Neural cell (in vitro differentiated cells): ENCODE results near the gene ITGAE. TPM values are rescaled to one million over a fixed set of nuclear protein-coding genes. Genes with fewer than 3 reads are reported as not detected.
"Not testable (repeated sequence)": the region's sequence is repeated elsewhere in the genome, so short reads cannot be mapped to it uniquely, and the experiment has no call there.

Source experiments
- H2AFZ ChIP-seq: fragments of 200-600, 300-800 bp; sonication (generic), shearing (Covaris generic); 2 replicates; pipeline ENCODE4 v1.6.0; 2014; ENCODE audit warnings: low read depth, mild to moderate bottlenecking, antibody characterized with exemption, low read length, moderate library complexity
- H3F3A ChIP-seq: fragments of 200-600 bp; shearing (Covaris generic); 2 replicates; pipeline ENCODE4 v1.6.1; 2016; ENCODE audit warnings: mild to moderate bottlenecking, moderate library complexity, mixed read lengths, antibody characterized with exemption, low read length; ENCODE audit not compliant: insufficient read depth, poor library complexity, severe bottlenecking
- H3K27ac ChIP-seq: fragments of 200-600, 300-800 bp; sonication (generic), shearing (Covaris generic); 2 replicates; pipeline ENCODE4 v1.5.1; 2014; ENCODE audit warnings: mild to moderate bottlenecking, low read length, moderate library complexity
- H3K27me3 ChIP-seq: fragments of 300-800, 200-600 bp; sonication (generic), shearing (Covaris generic); 2 replicates; pipeline ENCODE4 v1.6.0; 2014; ENCODE audit warnings: mild to moderate bottlenecking, low read depth, low read length, moderate library complexity; ENCODE audit not compliant: insufficient read depth
- H3K36me3 ChIP-seq: fragments of 300-800, 200-600 bp; sonication (generic), shearing (Covaris generic); 2 replicates; pipeline ENCODE4 v1.5.1; 2014; ENCODE audit warnings: mild to moderate bottlenecking, antibody characterized with exemption, low read length, moderate library complexity; ENCODE audit not compliant: insufficient read depth
- H3K4me2 ChIP-seq: fragments of 300-800, 200-600 bp; sonication (generic), shearing (Covaris generic); 2 replicates; pipeline ENCODE4 v1.6.0; 2014; ENCODE audit warnings: mild to moderate bottlenecking, low read length
- H3K4me3 ChIP-seq: fragments of 300-800, 200-600 bp; sonication (generic), shearing (Covaris generic); 2 replicates; pipeline ENCODE4 v1.5.1; 2014; ENCODE audit warnings: mild to moderate bottlenecking, low read length, moderate library complexity
- H3K79me2 ChIP-seq: fragments of 200-600 bp; shearing (Covaris generic); replicated peaks from 2 replicates; pipeline ENCODE4 v1.6.0; 2014; ENCODE audit warnings: mild to moderate bottlenecking, low read length, moderate library complexity; ENCODE audit not compliant: insufficient read depth
- H3K9ac ChIP-seq: fragments of 300-800, 200-600 bp; sonication (generic), shearing (Covaris generic); 2 replicates; pipeline ENCODE4 v1.6.1; 2016; ENCODE audit warnings: mild to moderate bottlenecking, low read length, mixed read lengths
- H3K9me2 ChIP-seq: fragments of 200-600 bp; shearing (Covaris generic); 2 replicates; pipeline ENCODE4 v1.6.1; 2016; ENCODE audit warnings: mild to moderate bottlenecking, low read length, mixed read lengths; ENCODE audit not compliant: insufficient read depth
- H3K9me3 ChIP-seq: fragments of 200-600, 300-800 bp; sonication (generic), shearing (Covaris generic); 2 replicates; pipeline ENCODE4 v1.6.1; 2016; ENCODE audit warnings: mild to moderate bottlenecking, mixed run types, low read length, moderate library complexity, mixed read lengths
- H4K20me1 ChIP-seq: fragments of 200-600 bp; shearing (Covaris generic); 2 replicates; pipeline ENCODE4 v1.6.1; 2016; ENCODE audit warnings: mild to moderate bottlenecking, mixed run types; ENCODE audit not compliant: insufficient read depth
- EP300 ChIP-seq: fragments of 450-650 bp; conservative IDR thresholded peaks from 2 replicates; pipeline ENCODE4 v1.6.1; 2014; ENCODE audit warnings: antibody characterized with exemption, mild to moderate bottlenecking, moderate library complexity; ENCODE audit not compliant: poor library complexity, severe bottlenecking
- EZH2 ChIP-seq: fragments of 200-600, 300-800 bp; shearing (Covaris generic), sonication (generic); IDR thresholded peaks from 2 replicates; pipeline ENCODE4 v1.6.1; 2014; ENCODE audit warnings: antibody characterized with exemption, low read length, borderline replicate concordance, mild to moderate bottlenecking; ENCODE audit not compliant: insufficient read depth, poor library complexity, severe bottlenecking
- MXI1 ChIP-seq: fragments of 450-650 bp; conservative IDR thresholded peaks from 2 replicates; pipeline ENCODE4 v1.6.1; 2014; ENCODE audit warnings: antibody characterized with exemption, mild to moderate bottlenecking; ENCODE audit not compliant: poor library complexity, severe bottlenecking
- POLR2AphosphoS5 ChIP-seq: IDR thresholded peaks from 2 replicates; pipeline ENCODE4 v1.6.1; 2012
- RAD21 ChIP-seq: fragments of 450-650 bp; conservative IDR thresholded peaks from 2 replicates; pipeline ENCODE4 v1.6.1; 2014; ENCODE audit warnings: antibody characterized with exemption, mild to moderate bottlenecking, moderate library complexity
- REST ChIP-seq: IDR thresholded peaks from 2 replicates; pipeline ENCODE4 v1.6.1; 2012; ENCODE audit warnings: borderline replicate concordance
- SMC3 ChIP-seq: fragments of 450-650 bp; conservative IDR thresholded peaks from 2 replicates; pipeline ENCODE4 v1.6.1; 2014; ENCODE audit warnings: antibody characterized with exemption, mild to moderate bottlenecking, moderate library complexity; ENCODE audit not compliant: poor library complexity
- TAF1 ChIP-seq: IDR thresholded peaks from 2 replicates; pipeline ENCODE4 v1.6.1; 2012; ENCODE audit warnings: low read depth
- polyA plus RNA-seq: library from polyadenylated mRNA; depleted of rRNA; stranded (reverse); fragments of >200 nt; gene quantifications from 2 replicates; pipeline ENCODE4 v1.2.3, GENCODE V29; 2014
- TF ChIP-seq, protein P1 (sequence below): fragments of 450-650 bp; IDR thresholded peaks from 2 replicates; pipeline ENCODE4 v1.5.1; 2014; ENCODE audit warnings: antibody characterized with exemption, mild to moderate bottlenecking, moderate library complexity; ENCODE audit not compliant: poor library complexity, severe bottlenecking

Gene ITGAE
- polyA plus RNA-seq, 1 donor from 2014 or later: 169 TPM

- Histone ChIP-seq H3K9ac (no peak overlapping the region), H3K4me3 (no peak overlapping the region), H3F3A (no peaks in the 10 kb centered on the region), H4K20me1 (no peaks in the 10 kb centered on the region), H3K36me3 (no peaks in the 10 kb centered on the region), H3K79me2 (no peaks in the 10 kb centered on the region), H3K9me2 (no peaks in the 10 kb centered on the region), H3K27ac (no peak overlapping the region), H2AFZ (no peak overlapping the region), H3K9me3 (no peaks in the 10 kb centered on the region), H3K4me2 (no peak overlapping the region), H3K27me3 (no peaks in the 10 kb centered on the region)
- TF ChIP-seq REST (no peak), MXI1 (no peak), EP300 (no peak), SMC3 (no peak), POLR2AphosphoS5 (no peak), EZH2 (no peak), TAF1 (no peak), RAD21 (no peak)
- TF ChIP-seq, protein P1, sequence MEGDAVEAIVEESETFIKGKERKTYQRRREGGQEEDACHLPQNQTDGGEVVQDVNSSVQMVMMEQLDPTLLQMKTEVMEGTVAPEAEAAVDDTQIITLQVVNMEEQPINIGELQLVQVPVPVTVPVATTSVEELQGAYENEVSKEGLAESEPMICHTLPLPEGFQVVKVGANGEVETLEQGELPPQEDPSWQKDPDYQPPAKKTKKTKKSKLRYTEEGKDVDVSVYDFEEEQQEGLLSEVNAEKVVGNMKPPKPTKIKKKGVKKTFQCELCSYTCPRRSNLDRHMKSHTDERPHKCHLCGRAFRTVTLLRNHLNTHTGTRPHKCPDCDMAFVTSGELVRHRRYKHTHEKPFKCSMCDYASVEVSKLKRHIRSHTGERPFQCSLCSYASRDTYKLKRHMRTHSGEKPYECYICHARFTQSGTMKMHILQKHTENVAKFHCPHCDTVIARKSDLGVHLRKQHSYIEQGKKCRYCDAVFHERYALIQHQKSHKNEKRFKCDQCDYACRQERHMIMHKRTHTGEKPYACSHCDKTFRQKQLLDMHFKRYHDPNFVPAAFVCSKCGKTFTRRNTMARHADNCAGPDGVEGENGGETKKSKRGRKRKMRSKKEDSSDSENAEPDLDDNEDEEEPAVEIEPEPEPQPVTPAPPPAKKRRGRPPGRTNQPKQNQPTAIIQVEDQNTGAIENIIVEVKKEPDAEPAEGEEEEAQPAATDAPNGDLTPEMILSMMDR: no peak
Observed at GRCh38 chr17:3708366-3708765, 92.6 kb downstream of the ITGAE start.

- H3K4me3 ChIP-seq, H3K79me2 ChIP-seq, H3K9me2 ChIP-seq, H4K20me1 ChIP-seq, H3K27me3 ChIP-seq, H3K9me3 ChIP-seq, H3K9ac ChIP-seq, H3K36me3 ChIP-seq, H3K4me2 ChIP-seq, H3K27ac ChIP-seq, H2AFZ ChIP-seq, H3F3A ChIP-seq: not testable (repeated sequence)
Observed at GRCh38 chr17:3705718-3705984, 95.3 kb downstream of the ITGAE start.

- Histone ChIP-seq H3K4me3 (no peak overlapping the region), H3K9ac (no peak overlapping the region), H3K9me2 (no peaks in the 10 kb centered on the region), H3K27me3 (no peaks in the 10 kb centered on the region), H3K4me2 (no peak overlapping the region), H3K79me2 (no peaks in the 10 kb centered on the region), H4K20me1 (no peaks in the 10 kb centered on the region), H3K9me3 (no peaks in the 10 kb centered on the region), H3F3A (no peaks in the 10 kb centered on the region), H2AFZ (no peak overlapping the region), H3K36me3 (no peaks in the 10 kb centered on the region), H3K27ac (no peak overlapping the region)
- TF ChIP-seq, protein P1: no peak
- TF ChIP-seq RAD21 (no peak), TAF1 (no peak), EP300 (no peak)
Observed at GRCh38 chr17:3704931-3705717, 95.9 kb downstream of the ITGAE start.

DNA sequence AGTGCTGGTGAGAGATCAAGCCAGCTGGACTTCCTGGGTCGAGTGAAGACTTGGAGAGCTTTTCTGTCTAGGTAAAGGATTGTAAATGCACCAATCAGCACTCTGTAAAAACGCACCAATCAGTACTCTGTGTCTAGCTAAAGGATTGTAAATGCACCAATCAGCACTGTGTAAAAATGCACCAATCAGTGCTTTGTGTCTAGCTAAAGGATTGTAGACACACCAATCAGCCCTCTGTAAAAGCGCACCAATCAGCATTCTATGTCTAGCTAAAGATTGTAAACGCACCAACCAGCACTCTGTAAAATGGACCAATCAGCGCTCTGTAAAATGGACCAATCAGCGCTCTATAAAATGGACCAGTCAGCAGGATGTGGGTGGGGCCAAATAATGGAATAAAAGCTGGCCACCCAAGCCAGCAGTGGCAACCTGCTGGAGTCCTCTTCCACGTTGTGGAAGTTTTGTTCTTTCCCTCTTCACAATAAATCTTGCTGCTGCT, 98.9 kb downstream of the ITGAE start:
- not testable (repeated sequence) for H3K4me2 ChIP-seq, H3K9ac ChIP-seq, H3K36me3 ChIP-seq, H3K27me3 ChIP-seq, H3F3A ChIP-seq, H2AFZ ChIP-seq, H3K9me2 ChIP-seq, H4K20me1 ChIP-seq, H3K9me3 ChIP-seq, H3K79me2 ChIP-seq, H3K27ac ChIP-seq, H3K4me3 ChIP-seq
